ENCODE results near the gene IFI44L.

IFI44L gene

DNA sequence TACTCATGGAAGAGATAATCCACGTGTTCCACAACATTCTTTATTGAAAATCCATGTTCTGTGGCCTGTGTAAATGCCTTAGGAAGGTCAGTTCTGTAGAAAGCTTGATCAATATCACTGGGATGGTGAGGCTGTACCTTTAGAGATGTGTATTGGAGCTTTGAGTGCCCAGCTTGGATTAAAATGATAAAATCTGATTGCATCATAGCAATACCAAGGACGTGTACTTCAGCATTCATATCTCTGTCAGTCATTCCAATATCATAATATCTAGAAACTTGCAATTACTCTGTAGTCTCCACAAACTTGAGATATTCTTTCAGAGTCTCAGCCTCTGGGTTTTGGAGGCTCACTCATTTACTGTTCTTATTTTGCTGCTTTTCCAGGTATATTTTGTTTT lies 61.0 kb downstream of the IFI44L start:
- H3K9me3 ChIP-seq = no peaks in the 10 kb centered on the region
- peaks cover under 1 to 1% of the 10 kb centered on the region in 2 experiments for H3K4me1 ChIP-seq (ENCODE audit: control insufficient read depth in 1 of 2, insufficient read depth in 1 of 2, low read depth in 1 of 2, low read length in 1 of 2)
- TF ChIP-seq, protein P1, sequence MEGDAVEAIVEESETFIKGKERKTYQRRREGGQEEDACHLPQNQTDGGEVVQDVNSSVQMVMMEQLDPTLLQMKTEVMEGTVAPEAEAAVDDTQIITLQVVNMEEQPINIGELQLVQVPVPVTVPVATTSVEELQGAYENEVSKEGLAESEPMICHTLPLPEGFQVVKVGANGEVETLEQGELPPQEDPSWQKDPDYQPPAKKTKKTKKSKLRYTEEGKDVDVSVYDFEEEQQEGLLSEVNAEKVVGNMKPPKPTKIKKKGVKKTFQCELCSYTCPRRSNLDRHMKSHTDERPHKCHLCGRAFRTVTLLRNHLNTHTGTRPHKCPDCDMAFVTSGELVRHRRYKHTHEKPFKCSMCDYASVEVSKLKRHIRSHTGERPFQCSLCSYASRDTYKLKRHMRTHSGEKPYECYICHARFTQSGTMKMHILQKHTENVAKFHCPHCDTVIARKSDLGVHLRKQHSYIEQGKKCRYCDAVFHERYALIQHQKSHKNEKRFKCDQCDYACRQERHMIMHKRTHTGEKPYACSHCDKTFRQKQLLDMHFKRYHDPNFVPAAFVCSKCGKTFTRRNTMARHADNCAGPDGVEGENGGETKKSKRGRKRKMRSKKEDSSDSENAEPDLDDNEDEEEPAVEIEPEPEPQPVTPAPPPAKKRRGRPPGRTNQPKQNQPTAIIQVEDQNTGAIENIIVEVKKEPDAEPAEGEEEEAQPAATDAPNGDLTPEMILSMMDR (IDR thresholded peaks at IDR 0.05) = no peak
- H3K4me3 ChIP-seq (ENCODE audit: low read depth in 1 of 2, low read length in 1 of 2) = no peak overlapping the region
- no peaks in the 10 kb centered on the region for H3K36me3 ChIP-seq
- H3K27me3 ChIP-seq = peaks cover 15% of the 10 kb centered on the region
- H3K27ac ChIP-seq = no peak overlapping the region

DNA sequence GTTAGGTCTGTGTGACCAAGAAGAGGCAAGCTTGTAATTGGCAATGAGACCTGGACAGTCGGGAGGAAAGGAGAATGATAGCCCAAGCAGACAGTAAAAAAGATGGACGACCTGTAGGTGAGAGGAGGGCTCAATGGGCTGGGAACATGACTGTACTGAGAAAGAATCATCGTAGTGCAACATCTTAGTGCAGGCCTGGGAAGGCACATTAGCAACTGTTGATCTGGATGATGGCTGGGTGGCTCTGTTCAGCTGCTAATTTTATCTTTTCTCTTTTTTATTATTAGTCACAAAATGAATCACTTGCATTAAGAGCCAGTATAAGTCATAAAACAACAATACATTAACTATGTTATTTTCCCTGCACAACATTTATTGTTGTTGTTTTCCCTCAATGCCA lies 62.2 kb downstream of the IFI44L start:
- Histone ChIP-seq H3K36me3 (no peaks in the 10 kb centered on the region), H3K9me3 (no peaks in the 10 kb centered on the region), H3K27ac (no peak overlapping the region), H3K4me3 (ENCODE audit: low read depth in 1 of 2, low read length in 1 of 2) (no peak overlapping the region), H3K27me3 (peaks cover 16% of the 10 kb centered on the region), H3K4me1 (ENCODE audit: control insufficient read depth in 1 of 2, insufficient read depth in 1 of 2, low read depth in 1 of 2, low read length in 1 of 2) (no peaks in the 10 kb centered on the region)
- TF ChIP-seq, protein P1 (IDR thresholded peaks at IDR 0.05) = no peak

DNA sequence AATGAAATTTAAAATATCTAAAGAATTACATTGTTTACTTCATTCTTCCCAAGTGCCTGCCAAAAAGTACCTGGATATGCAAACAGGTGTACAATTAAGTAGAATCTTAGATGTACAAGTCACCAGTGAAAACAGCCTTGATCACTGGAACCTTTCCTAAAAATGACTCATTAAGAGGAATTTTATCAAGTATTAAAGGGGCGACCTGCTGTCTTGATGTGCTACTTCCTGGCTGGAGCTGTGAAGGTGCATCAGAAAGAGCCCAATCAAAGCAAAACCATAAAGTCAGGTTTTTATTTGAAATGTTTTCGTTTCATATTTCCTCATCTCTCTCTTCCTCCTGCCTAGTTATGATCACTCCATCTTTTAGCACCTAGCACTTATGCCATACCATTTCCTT lies 62.8 kb downstream of the IFI44L start:
- Histone ChIP-seq H3K9me3 (no peaks in the 10 kb centered on the region), H3K27ac (no peak overlapping the region), H3K4me1 (ENCODE audit: control insufficient read depth in 1 of 2, insufficient read depth in 1 of 2, low read depth in 1 of 2, low read length in 1 of 2) (no peaks in the 10 kb centered on the region), H3K36me3 (no peaks in the 10 kb centered on the region), H3K27me3 (peaks cover 19% of the 10 kb centered on the region), H3K4me3 (ENCODE audit: low read depth in 1 of 2, low read length in 1 of 2) (no peak overlapping the region)
- TF ChIP-seq, protein P1 (IDR thresholded peaks at IDR 0.05) = no peak

DNA sequence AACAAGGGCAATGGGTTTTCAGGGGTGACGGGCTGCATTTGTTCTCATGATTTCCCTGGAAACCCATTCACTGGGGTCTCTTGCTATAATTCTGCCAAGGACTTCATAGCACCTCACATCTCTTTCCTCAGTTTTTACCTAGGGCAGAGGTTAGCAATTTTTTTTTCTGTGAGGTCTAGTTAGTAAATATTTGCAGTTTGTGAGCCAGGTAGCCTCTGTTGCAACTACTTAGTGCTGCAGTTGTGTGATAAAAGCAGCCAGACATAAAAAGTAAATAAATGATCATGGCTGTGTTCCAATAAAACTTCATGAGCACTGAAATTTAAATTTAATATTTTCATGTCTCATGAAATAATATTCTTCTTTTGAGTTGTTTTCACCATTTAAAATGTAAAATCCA lies 67.1 kb downstream of the IFI44L start:
- H3K36me3 ChIP-seq = no peaks in the 10 kb centered on the region
- H3K27ac ChIP-seq = no peak overlapping the region
- H3K9me3 ChIP-seq = no peaks in the 10 kb centered on the region
- no peaks in the 10 kb centered on the region for H3K4me1 ChIP-seq (ENCODE audit: control insufficient read depth in 1 of 2, insufficient read depth in 1 of 2, low read depth in 1 of 2, low read length in 1 of 2)
- H3K27me3 ChIP-seq = peaks cover 16% of the 10 kb centered on the region
- TF ChIP-seq, protein P1 (IDR thresholded peaks at IDR 0.05) = no peak
- H3K4me3 ChIP-seq (ENCODE audit: low read depth in 1 of 2, low read length in 1 of 2) = no peak overlapping the region

- Histone ChIP-seq H3K4me1 (ENCODE audit: control insufficient read depth in 1 of 2, insufficient read depth in 1 of 2, low read depth in 1 of 2, low read length in 1 of 2) (no peaks in the 10 kb centered on the region), H3K9me3 (no peaks in the 10 kb centered on the region), H3K36me3 (no peaks in the 10 kb centered on the region), H3K27me3 (peaks cover 14% of the 10 kb centered on the region), H3K4me3 (ENCODE audit: low read depth in 1 of 2, low read length in 1 of 2) (no peak overlapping the region), H3K27ac (no peak overlapping the region)
- TF ChIP-seq, protein P1 (IDR thresholded peaks at IDR 0.05) = no peak
Observed at GRCh38 chr1:78687914-78688313, 67.7 kb downstream of the IFI44L start.

GRCh38 chr1:78688697-78689096 lies 68.4 kb downstream of the IFI44L start:
- H3K27ac ChIP-seq = no peak overlapping the region
- no peaks in the 10 kb centered on the region for H3K4me1 ChIP-seq (ENCODE audit: control insufficient read depth in 1 of 2, insufficient read depth in 1 of 2, low read depth in 1 of 2, low read length in 1 of 2)
- peaks cover 14% of the 10 kb centered on the region for H3K27me3 ChIP-seq
- TF ChIP-seq, protein P1 (IDR thresholded peaks at IDR 0.05) = no peak
- H3K9me3 ChIP-seq = no peaks in the 10 kb centered on the region
- no peak overlapping the region for H3K4me3 ChIP-seq (ENCODE audit: low read depth in 1 of 2, low read length in 1 of 2)
- no peaks in the 10 kb centered on the region for H3K36me3 ChIP-seq

All from neutrophil (primary cell).